OCI-M2 (cell line): ENCODE measurements around the gene HPD.
A peak's percentile ranks its signal among the peaks of the same experiment; 100 is the strongest.
"Not testable (repeated sequence)": the region's sequence is repeated elsewhere in the genome, so short reads cannot be mapped to it uniquely, and the experiment has no call there.

Experiments
- DNase-seq: peaks from one replicate; lab custom pipeline; 2025; ENCODE audit not compliant: unreplicated experiment; lab: John Stamatoyannopoulos, UW

Gene HPD

GRCh38 chr12:121800694-121801594, 57.7 kb downstream of the HPD start:
- no peak for DNase-seq

DNA sequence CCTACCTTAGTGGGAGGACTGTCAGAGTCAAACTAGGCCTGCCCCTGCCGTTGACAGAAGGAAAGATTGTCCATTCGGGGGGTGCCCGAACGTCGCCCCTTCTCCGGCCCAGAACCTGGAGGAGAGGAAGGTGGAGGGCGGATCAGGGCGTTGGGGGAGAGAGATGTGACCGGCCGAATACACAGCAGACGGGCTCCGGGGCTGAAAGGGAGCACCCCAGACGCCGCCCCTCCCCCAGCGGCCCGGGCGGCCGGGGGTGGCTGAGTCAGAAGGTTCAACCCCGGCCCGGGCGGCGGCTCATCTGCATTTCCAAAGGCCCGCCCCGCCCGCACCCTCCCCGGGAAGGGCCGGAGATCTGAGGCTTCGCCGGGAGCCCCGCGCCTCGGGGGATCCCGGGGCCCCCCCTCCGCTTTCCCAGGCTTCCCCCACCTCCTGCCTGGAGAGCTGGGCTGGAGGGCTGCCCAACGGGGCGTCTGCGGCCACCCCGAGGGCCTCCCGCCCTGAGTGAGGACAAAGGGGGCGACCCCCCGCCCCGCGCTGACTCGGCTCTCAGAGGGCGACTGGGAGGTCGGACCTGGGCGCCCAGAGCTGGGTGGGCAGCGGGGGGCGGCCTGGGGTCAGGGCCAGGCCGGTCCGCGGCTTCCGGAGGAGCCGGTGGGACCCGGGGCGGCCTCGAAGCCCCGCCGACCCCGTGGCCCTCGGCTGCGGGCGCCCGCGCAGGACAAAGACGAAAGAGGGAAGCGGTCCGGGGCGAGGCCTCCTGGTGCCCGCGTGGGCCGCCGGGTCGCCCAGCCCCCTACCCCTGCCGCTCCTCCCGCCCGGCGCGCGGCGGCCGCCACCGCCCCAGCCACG, 58.6 kb downstream of the HPD start:
- no peak for DNase-seq

DNA sequence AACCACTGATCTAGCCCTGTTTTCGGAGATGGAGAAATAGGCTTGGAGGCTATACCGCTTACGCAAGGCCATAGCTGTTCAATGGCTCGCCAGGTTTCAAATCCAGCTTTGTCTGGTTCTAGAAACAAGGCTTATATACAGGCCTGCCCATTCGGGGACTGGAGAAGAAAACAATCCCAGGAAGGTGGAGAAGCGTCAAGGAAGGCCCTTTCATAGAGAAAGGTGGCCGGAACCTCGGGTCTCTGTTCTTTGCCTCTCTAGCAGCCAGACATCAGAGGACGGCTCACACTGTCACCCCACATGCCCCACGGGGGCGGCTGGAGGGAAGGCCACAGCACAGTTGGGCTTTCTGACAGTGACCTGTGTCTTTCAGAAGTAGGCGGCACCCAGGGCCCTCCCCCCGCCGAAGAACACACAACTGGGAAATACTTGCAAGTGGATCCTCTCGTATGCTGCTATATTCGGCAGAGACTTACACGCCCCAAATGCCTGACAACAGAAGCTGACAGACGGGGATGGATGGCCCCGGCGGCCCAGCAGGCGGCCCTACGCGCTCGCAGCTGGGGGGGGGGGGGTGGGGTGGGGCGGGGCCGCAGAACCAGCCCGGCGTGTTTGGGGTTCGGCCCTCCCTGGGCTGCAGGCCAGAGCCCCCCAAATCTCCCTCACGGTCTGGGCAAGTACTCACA, 59.4 kb downstream of the HPD start:
- no peak for DNase-seq

DNA sequence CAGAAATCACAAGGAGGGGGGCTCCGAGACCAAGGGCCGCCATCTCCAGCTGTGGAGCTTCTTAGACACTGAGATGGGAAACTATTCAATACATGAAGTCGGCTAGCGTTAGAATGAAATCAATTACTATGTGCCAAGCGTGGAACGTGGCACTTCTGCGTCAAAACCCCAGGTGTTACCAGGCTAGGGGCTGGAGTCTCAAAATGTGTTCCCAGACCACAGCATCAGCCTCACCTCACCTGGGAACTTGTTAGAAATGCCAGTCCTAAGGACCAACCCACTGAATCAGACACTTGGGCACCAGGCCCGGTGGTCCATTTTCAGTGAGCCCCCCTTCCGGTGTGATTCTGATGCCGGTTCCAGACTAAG, 59.9 kb downstream of the HPD start:
- DNase-seq: no peak

DNA sequence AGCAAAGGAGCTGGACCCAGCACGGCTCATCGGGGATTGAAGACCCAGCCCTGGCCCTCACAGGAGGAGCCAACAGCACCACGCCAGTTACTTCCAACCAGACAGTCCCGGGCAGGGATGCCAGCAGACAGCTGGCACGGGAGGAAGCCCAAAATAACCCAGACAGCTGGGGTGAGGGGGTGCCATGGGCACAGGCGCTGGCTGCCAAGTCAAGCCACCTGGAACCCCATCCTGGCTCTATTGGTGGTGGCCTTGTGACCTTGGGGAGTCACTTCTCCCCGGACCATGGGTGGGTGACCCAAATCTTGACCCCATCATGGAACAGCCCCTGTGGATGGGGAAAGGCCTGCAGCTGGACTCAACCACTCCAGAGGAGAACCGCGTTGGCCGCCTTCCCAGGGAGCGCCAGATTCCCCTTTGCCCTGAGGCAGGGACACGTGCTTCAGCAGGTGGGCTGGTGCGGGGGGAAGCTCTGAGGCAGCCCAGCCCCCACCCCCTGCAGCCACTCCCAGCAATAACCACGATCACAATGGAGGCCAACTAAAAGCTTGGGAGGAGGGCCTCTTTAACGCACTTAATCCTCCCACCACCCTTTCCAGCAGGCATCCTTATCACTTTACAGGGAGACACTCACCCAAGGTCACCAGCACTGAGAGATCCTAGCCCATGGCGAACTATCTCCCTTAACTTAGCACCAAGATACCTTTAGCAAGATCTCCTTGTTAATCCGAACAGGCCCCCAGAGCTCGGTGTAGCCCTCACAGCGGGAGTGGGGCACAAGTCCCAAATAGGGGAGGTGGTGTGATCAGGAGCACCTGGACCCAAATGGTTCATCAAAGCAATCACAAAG, 60.5 kb downstream of the HPD start:
- DNase-seq: no peak

DNA sequence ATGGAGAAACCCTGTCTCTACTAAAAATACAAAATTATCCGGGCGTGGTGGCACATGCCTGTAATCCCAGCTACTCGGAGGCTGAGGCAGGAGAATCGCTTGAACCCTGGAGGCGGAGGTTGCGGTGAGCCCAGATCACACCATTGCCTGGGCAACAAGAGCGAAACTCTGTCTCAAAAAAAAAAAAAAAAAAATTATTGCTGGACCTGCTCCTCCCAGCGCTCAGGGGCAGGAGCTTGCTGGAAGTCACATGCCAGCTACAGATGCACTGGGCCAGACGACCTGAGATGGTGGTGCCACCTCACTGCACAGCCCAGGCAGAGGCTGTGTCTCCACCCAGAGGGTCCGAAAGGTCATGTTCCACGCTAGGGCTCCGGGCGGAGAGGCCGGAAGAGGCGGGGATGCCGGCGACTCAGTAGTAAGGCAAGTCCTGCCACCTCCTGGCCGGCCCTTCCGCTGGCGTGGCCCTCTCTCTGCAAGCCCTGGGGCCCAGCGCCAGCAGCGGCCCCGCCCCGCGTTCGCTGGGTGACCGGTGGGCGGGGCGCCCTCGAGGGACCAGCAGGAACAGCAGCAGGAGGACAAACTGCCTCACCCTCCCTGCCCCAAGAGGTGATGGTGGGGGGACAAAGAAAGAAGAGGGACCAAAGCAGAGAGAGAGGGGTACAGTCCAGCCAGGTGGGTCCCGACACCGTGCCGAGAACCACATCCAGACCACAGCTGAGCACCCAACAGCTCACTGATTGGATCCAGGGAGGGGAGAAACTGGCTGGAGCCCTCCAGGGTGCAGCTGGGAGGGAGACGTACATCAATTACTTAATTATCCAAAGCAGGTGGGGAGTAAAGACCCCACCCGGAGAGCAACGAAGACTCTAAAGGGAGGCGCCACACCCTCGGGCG, 61.6 kb downstream of the HPD start:
- DNase-seq: no peak

- no peak for DNase-seq
Observed at GRCh38 chr12:121795034-121795968, 63.4 kb downstream of the HPD start.

- no peak for DNase-seq
Observed at GRCh38 chr12:121794534-121795033, 64.1 kb downstream of the HPD start.

DNA sequence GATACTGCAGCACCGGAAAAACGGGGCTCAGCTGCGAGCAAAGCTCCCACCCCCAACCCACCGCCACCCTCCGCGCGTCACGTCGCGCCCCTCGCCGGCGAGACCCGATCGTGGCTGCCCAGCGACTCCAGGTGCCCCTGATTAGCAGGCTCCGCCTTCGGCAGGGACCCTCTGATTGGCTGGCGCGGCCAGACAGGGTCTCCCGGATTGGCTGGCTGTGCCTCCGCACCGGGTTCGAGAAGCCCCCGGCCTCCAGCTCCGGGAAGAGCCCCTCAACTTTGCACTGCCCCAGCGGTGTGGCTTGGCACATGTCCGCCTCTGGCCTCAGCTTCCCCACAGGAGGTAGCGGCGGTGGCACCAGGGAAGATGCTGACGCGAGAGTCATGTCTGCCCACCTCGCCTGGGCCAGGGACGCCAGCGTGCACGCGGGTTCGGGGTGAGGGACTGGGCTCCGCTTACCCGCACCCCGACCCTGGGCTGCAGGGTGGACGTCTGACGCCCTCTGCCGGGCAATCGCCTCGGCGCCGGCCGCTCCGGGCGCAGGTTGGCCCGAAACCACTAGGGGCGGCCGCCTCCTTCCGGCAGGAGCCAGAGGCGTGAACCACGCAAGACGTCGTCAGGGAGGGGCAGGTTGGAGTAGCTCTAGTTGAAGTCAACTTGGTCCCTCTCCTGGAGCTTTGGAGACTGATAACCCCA, 64.7 kb downstream of the HPD start:
- peak; percentile 43 for DNase-seq

- no peak for DNase-seq
Observed at GRCh38 chr12:121793440-121793837, 65.2 kb downstream of the HPD start, which contains the start of gene RHOF. Gene RHOF, minus strand, starts transcription at chr12:121793688. Its CDS starts 55 bp downstream, at chr12:121793633.

GRCh38 chr12:121792607-121793439, 65.8 kb downstream of the HPD start:
- DNase-seq: no peak

DNA sequence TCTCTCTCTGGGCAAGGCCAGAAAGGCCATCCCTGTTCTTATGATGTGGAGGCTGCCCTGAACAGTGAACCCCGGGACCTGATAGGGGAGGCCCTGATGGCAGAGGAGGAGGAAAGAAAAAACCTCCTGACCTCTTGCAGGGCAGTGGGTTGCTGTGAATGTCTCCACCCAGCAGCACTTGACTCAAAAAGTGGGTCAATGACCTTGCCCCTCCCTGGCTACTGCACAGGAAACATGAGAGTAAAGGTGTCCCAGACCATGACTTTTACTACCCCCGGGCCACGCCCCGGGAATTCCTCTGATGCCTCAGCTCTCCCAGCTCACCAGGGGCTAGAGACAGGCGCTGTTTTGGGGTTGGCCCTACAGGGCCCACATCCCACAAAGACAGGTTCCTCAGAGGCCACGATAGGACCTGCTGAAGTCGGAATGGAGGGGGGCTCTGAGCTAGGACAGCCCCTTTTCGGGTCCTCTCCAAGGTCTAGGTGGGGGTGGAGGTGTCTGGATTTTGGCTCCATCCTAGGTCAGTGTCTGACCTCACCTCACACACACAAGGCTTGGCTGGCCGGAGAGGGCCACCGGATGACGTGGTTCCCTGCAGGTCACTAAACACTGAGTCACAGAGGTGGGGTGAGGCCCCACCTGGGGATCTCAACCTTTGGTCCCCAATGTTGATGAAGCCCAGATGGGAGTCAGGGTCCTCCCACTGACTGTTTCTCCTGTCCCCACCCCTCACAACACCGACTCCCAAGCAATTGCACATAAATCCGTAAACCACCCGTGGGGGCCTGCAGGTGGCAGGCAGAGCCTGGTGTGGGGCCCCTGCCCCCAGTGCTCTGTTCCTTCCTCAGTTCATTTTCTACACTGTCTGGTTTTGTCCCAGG, 66.7 kb downstream of the HPD start:
- DNase-seq: no peak

- not testable (repeated sequence) for DNase-seq
Observed at GRCh38 chr12:121790785-121791184, 67.9 kb downstream of the HPD start.

DNA sequence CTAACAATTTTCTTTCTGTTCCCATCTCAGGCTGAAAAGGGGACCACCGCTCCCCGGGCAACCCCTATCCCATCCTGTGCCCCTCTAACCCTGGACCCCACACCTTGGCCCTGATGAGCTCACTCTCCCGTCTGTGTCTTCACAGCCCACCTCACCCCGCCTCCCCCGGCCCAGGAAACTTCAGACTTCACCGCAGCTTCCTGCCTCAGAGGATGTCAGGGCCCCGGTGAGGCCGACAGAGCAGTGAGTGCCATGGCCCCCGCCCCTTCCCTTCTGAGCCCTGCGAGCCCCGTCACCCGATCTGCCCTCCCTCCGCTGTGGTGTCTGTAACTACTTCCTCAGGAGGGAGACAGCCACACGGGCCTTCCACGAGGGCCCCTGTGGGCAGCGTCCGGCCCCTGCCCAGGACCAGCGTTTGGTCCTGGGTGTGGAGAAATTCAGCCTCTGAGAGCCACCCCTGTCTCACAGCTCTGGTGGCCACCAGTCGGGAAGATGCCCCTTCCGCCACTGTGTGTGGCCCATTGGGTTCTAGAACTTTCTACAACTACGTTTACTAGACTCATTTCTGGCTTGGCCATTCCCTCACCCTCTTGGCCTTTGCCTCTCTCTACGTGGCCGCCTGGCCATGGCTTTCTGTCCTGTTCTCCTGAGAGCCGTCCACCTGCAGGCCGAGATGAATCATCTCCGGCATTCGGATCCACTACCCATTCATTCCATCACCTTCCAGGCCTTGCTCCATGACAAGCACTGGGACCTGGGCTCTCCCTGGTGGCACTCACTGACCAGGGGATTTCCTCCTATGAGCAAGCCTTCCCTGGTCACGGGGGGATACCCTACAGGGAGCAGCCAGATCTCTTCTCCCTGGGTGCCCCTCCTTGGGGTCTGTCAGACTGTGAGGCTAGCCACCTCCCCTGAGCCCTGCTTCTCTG, 68.6 kb downstream of the HPD start:
- no peak for DNase-seq
